IPS-18a (cell line): ENCODE results near the gene PRKG1.

Experiments
- H3K27ac ChIP-seq: one replicate; pipeline ENCODE4 v1.5.1; 2013; ENCODE audit warnings: low read length
- H3K27me3 ChIP-seq: one replicate; pipeline ENCODE4 v1.6.1; 2013; ENCODE audit warnings: mild to moderate bottlenecking, low read length; ENCODE audit not compliant: control insufficient read depth, insufficient read depth
- H3K36me3 ChIP-seq: one replicate; pipeline ENCODE4 v1.6.1; 2013; ENCODE audit warnings: low read depth, low read length; ENCODE audit not compliant: control insufficient read depth
- H3K4me1 ChIP-seq: one replicate; pipeline ENCODE4 v1.6.1; 2013; ENCODE audit warnings: low read depth, low read length; ENCODE audit not compliant: control insufficient read depth
- H3K4me3 ChIP-seq: one replicate; pipeline ENCODE4 v1.5.1; 2013; ENCODE audit warnings: low read length
- H3K9ac ChIP-seq: one replicate; pipeline ENCODE4 v1.6.1; 2013; ENCODE audit warnings: mild to moderate bottlenecking, low read length, moderate library complexity
- H3K9me3 ChIP-seq: one replicate; pipeline ENCODE4 v1.6.1; 2013; ENCODE audit warnings: low read depth, low read length; ENCODE audit not compliant: control insufficient read depth

The PRKG1 gene

DNA sequence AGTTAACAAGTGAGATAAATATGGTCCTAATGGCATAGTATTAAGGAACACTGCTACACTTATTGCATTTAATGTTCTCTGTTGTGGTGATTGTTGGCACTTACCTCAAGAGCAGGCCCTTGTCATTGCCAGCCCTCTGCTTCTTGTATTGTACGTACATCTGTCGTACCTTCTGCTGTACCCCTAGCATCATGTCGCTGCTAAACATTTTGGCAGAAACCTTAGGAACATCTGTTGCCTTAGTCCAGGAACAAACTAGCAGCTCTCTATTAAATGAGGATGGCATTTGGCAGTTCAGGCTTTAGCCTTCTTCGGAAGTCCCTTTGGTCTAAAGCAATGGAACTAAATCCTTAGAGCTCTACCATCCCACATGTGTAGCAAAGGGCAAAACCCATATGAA is 47.6 kb downstream of the PRKG1 start:
- no peaks in the 10 kb centered on the region for H3K9me3 ChIP-seq
- no peaks in the 10 kb centered on the region for H3K36me3 ChIP-seq
- no peak overlapping the region for H3K9ac ChIP-seq
- H3K4me3 ChIP-seq, result no peak overlapping the region
- no peaks in the 10 kb centered on the region for H3K27me3 ChIP-seq
- no peak overlapping the region for H3K27ac ChIP-seq
- H3K4me1 ChIP-seq, result no peaks in the 10 kb centered on the region

DNA sequence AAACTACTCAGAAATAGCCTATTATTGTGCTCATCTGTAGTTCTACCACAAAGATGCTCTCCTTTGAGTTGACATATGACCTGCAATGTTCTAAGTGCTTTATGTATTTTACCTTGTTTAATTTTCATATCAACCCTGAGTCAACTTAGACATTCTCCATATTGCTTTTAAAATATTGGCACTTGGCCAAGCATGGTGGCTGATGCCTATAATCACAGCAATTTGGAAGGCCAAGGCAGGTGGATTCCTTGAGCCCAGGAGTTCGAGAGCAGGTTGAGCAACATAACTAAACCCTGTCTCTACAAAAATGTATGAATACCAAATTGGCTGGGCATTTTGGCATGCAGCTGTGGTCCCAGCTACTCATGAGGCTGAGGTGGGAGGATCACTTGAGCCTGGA is 50.6 kb downstream of the PRKG1 start:
- no peak overlapping the region for H3K27ac ChIP-seq

GRCh38 chr10:51125518-51125917 is 51.2 kb downstream of the PRKG1 start:
- Histone ChIP-seq H3K27ac (no peak overlapping the region), H3K27me3 (no peaks in the 10 kb centered on the region), H3K36me3 (no peaks in the 10 kb centered on the region), H3K9ac (no peak overlapping the region), H3K4me3 (no peak overlapping the region), H3K4me1 (no peaks in the 10 kb centered on the region), H3K9me3 (no peaks in the 10 kb centered on the region)

More for the DNA sequence above, 50.6 kb downstream of the PRKG1 start:
- H3K4me1 ChIP-seq, result no peaks in the 10 kb centered on the region
- no peaks in the 10 kb centered on the region for H3K9me3 ChIP-seq
- no peaks in the 10 kb centered on the region for H3K27me3 ChIP-seq
- H3K9ac ChIP-seq, result no peak overlapping the region
- no peak overlapping the region for H3K4me3 ChIP-seq
- no peaks in the 10 kb centered on the region for H3K36me3 ChIP-seq

GRCh38 chr10:51129946-51130544 is 55.8 kb downstream of the PRKG1 start:
- H3K4me1 ChIP-seq, result no peaks in the 10 kb centered on the region
- H3K9me3 ChIP-seq, result no peaks in the 10 kb centered on the region
- H3K4me3 ChIP-seq, result no peak overlapping the region
- H3K36me3 ChIP-seq, result no peaks in the 10 kb centered on the region
- H3K27ac ChIP-seq, result no peak overlapping the region
- H3K27me3 ChIP-seq, result no peaks in the 10 kb centered on the region
- no peak overlapping the region for H3K9ac ChIP-seq

GRCh38 chr10:51137756-51138529 is 63.7 kb downstream of the PRKG1 start:
- Histone ChIP-seq H3K27me3 (no peaks in the 10 kb centered on the region), H3K27ac (no peak overlapping the region), H3K9me3 (no peaks in the 10 kb centered on the region), H3K9ac (no peak overlapping the region), H3K4me3 (no peak overlapping the region), H3K36me3 (no peaks in the 10 kb centered on the region), H3K4me1 (peaks cover 8% of the 10 kb centered on the region)

- no peaks in the 10 kb centered on the region for H3K36me3 ChIP-seq
- no peaks in the 10 kb centered on the region for H3K9me3 ChIP-seq
- H3K27me3 ChIP-seq, result no peaks in the 10 kb centered on the region
- H3K4me1 ChIP-seq, result peaks cover 8% of the 10 kb centered on the region
- H3K4me3 ChIP-seq, result no peak overlapping the region
- H3K27ac ChIP-seq, result no peak overlapping the region
- no peak overlapping the region for H3K9ac ChIP-seq
Observed at GRCh38 chr10:51139176-51139575, 64.9 kb downstream of the PRKG1 start.

DNA sequence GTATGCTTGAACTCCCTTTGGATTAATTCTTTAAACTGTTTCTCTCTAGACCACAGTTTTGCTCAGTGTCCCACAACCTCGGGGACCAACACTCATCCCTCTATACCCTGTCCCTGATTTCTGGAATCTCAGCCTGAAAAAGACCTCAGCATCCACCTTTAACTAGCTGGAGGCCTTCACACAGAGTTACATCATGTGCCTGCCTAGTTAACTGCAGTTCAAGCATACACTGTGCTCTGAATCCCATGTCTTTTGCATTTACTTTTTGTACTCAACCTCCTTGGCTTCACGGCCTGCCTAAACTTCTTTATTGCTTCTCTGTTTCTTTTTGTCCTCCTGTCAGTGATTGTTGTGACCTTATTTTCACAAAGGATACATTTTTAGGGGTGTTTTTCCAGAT is 66.7 kb downstream of the PRKG1 start:
- Histone ChIP-seq H3K27ac (no peak overlapping the region), H3K27me3 (no peaks in the 10 kb centered on the region), H3K9me3 (no peaks in the 10 kb centered on the region), H3K9ac (no peak overlapping the region), H3K36me3 (no peaks in the 10 kb centered on the region), H3K4me1 (peaks cover 6% of the 10 kb centered on the region), H3K4me3 (no peak overlapping the region)

- no peaks in the 10 kb centered on the region for H3K36me3 ChIP-seq
- H3K9me3 ChIP-seq, result no peaks in the 10 kb centered on the region
- H3K27ac ChIP-seq, result no peak overlapping the region
- H3K4me3 ChIP-seq, result no peak overlapping the region
- peaks cover 6% of the 10 kb centered on the region for H3K4me1 ChIP-seq
- no peaks in the 10 kb centered on the region for H3K27me3 ChIP-seq
- H3K9ac ChIP-seq, result no peak overlapping the region
Observed at GRCh38 chr10:51144161-51144781, 70.0 kb downstream of the PRKG1 start.

DNA sequence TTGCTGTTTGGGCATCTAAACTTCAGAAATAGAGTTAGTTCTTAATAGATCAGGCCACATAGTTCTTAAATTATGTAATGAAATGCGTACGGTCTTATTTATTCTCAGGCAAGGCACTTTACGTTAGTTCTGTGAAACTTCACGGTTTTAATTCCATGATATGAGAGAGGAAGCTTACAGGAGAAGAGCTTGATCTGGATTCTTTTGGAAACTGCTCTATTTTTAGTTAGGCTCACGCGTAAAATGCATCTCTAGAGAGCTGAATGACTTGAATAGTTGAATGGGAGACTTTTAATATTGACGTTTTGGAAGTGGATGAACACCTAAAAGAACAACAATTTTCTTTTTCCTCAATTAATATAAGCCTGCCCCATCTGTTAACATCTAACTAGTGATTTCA is 71.1 kb downstream of the PRKG1 start:
- no peaks in the 10 kb centered on the region for H3K36me3 ChIP-seq
- H3K27ac ChIP-seq, result no peak overlapping the region
- no peaks in the 10 kb centered on the region for H3K9me3 ChIP-seq
- no peak overlapping the region for H3K9ac ChIP-seq
- H3K4me3 ChIP-seq, result no peak overlapping the region
- H3K4me1 ChIP-seq, result peaks cover 4% of the 10 kb centered on the region
- no peaks in the 10 kb centered on the region for H3K27me3 ChIP-seq

GRCh38 chr10:51147644-51148399 is 73.5 kb downstream of the PRKG1 start:
- H3K27me3 ChIP-seq, result no peaks in the 10 kb centered on the region
- no peaks in the 10 kb centered on the region for H3K9me3 ChIP-seq
- no peaks in the 10 kb centered on the region for H3K36me3 ChIP-seq

DNA sequence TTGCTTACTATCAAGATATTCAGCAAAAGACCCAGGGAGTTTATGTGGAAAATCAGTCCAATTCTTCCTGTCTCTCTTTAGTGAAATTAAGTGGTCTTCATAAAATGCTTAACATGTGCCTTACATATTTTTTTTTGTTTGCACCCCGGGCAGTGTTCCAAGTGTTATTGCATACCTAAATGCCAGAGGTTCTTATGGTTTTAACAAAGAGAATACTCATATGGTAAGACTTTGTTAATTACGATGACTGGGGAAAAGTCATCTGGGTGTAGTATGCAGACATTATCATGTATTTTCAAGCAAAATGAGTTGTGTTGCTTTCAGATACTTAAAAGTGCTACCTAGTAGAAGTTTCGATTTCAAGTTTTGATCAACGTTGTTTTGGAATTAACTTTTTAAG is 82.6 kb downstream of the PRKG1 start:
- no peaks in the 10 kb centered on the region for H3K9me3 ChIP-seq
- H3K4me3 ChIP-seq, result no peak overlapping the region
- H3K4me1 ChIP-seq, result peaks cover 15% of the 10 kb centered on the region
- H3K27me3 ChIP-seq, result no peaks in the 10 kb centered on the region
- no peaks in the 10 kb centered on the region for H3K36me3 ChIP-seq
- H3K9ac ChIP-seq, result no peak overlapping the region
- H3K27ac ChIP-seq, result no peak overlapping the region

More at GRCh38 chr10:51147644-51148399, 73.5 kb downstream of the PRKG1 start:
- Histone ChIP-seq H3K27ac (no peak overlapping the region), H3K4me3 (no peak overlapping the region), H3K4me1 (peaks cover 4% of the 10 kb centered on the region), H3K9ac (no peak overlapping the region)
